Glutamatergic neuron (in vitro differentiated cells): ENCODE data around the gene CAMTA1. TPM values are rescaled to one million over a fixed set of nuclear protein-coding genes. Genes with fewer than 3 reads are reported as not detected.

ENCODE experiments used
- DNase-seq: peaks from one replicate; pipeline ENCODE4 v3.0.0; 2022
- H3K27ac Mint-ChIP-seq: one replicate; pipeline ENCODE4 v1.8.0; 2020; ENCODE audit warnings: mild to moderate bottlenecking, mixed read lengths, inconsistent platforms; ENCODE audit not compliant: unreplicated experiment
- H3K27me3 Mint-ChIP-seq: one replicate; pipeline ENCODE4 v1.8.0; 2020; ENCODE audit warnings: mild to moderate bottlenecking, moderate library complexity, mixed read lengths, inconsistent platforms; ENCODE audit not compliant: unreplicated experiment
- H3K36me3 Mint-ChIP-seq: one replicate; pipeline ENCODE4 v1.8.0; 2020; ENCODE audit warnings: mild to moderate bottlenecking, mixed read lengths, inconsistent platforms; ENCODE audit not compliant: unreplicated experiment
- H3K4me1 Mint-ChIP-seq: one replicate; pipeline ENCODE4 v1.8.0; 2020; ENCODE audit warnings: mild to moderate bottlenecking, low read depth, mixed read lengths, inconsistent platforms; ENCODE audit not compliant: unreplicated experiment
- H3K4me3 Mint-ChIP-seq: one replicate; pipeline ENCODE4 v1.8.0; 2020; ENCODE audit warnings: mild to moderate bottlenecking, mixed read lengths, inconsistent platforms; ENCODE audit not compliant: unreplicated experiment
- H3K9me3 Mint-ChIP-seq: one replicate; pipeline ENCODE4 v1.8.0; 2020; ENCODE audit warnings: mild to moderate bottlenecking, moderate library complexity, mixed read lengths, inconsistent platforms; ENCODE audit not compliant: unreplicated experiment
- CTCF ChIP-seq: fragments of 200-600 bp; sonication (generic); IDR thresholded peaks from one replicate; pipeline ENCODE4 v1.5.0; 2021; ENCODE audit not compliant: partially characterized antibody, unreplicated experiment
- total RNA-seq: library from RNA; stranded (reverse); fragmentation: NEBNext Ultra II Directional; extraction: Animal tissue kit (Norgen Biotek cat#: 25700); gene quantifications from one replicate; pipeline ENCODE4 v1.2.1, GENCODE V29; 2021; ENCODE audit not compliant: unreplicated experiment

CAMTA1 gene
- total RNA-seq, 1 donor from 2014 or later: 77.2 TPM

GRCh38 chr1:6947952-6948351, 162.7 kb downstream of the CAMTA1 start:
- Mint-ChIP-seq H3K4me3 (no peak overlapping the region), H3K4me1 (peaks cover 14% of the 10 kb centered on the region), H3K27ac (no peak overlapping the region), H3K9me3 (no peaks in the 10 kb centered on the region), H3K36me3 (no peaks in the 10 kb centered on the region), H3K27me3 (peaks cover 4% of the 10 kb centered on the region)
- DNase-seq: no peak
- no peak for TF ChIP-seq CTCF

DNA sequence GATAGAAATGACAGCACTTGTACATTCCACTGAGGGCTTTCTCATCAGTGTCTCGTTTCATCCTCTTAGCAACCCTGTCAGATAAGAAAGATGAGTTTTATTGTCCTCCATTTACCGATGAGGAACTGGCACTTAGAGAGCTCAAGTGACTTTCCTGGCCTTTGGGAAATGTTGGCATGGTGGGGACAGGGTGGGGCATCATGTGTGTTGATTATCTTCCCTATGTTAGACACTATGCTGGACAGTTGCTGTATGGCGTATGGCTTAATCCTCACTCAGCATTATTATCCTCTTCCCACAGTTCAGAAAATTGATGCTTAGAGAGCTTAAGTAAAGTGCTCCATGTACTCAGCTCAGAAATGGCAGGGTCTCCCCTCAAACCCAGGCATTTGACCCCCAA, 163.2 kb downstream of the CAMTA1 start:
- H3K27ac Mint-ChIP-seq: no peak overlapping the region

DNA sequence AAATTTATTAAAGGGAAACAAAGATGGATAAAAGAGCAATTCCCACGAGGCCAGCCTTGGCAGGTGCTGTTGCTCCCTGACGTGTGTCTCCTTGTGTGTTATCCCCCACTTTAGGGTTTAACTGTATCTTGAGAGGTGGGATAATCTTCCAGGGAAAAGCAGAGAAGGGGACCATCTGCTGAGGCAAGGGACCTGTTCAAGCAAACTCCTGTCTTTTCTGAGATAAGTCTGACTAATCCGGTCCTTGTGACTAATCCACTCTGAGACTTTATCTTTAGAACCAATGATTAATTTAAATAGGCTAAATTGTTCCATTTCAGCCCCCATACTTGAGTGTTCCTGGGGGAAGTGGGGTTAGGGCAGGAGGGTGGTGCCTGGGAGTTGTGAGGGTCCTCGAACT, 163.6 kb downstream of the CAMTA1 start:
- no peaks in the 10 kb centered on the region for H3K9me3 Mint-ChIP-seq

More for the DNA sequence above, 163.2 kb downstream of the CAMTA1 start:
- no peak overlapping the region for H3K4me3 Mint-ChIP-seq
- H3K4me1 Mint-ChIP-seq: peaks cover 14% of the 10 kb centered on the region
- DNase-seq: no peak
- no peaks in the 10 kb centered on the region for H3K36me3 Mint-ChIP-seq
- no peak for TF ChIP-seq CTCF
- H3K27me3 Mint-ChIP-seq: peaks cover 4% of the 10 kb centered on the region
- no peaks in the 10 kb centered on the region for H3K9me3 Mint-ChIP-seq

GRCh38 chr1:6950001-6950765, 164.9 kb downstream of the CAMTA1 start:
- peaks cover 4% of the 10 kb centered on the region for H3K27me3 Mint-ChIP-seq
- peaks cover 19% of the 10 kb centered on the region for H3K4me1 Mint-ChIP-seq
- H3K4me3 Mint-ChIP-seq: no peak overlapping the region
- H3K9me3 Mint-ChIP-seq: no peaks in the 10 kb centered on the region
- TF ChIP-seq CTCF: no peak
- H3K27ac Mint-ChIP-seq: no peak overlapping the region
- no peak for DNase-seq
- H3K36me3 Mint-ChIP-seq: no peaks in the 10 kb centered on the region

More for the DNA sequence above, 163.6 kb downstream of the CAMTA1 start:
- no peak for DNase-seq
- TF ChIP-seq CTCF: no peak
- Mint-ChIP-seq H3K27ac (no peak overlapping the region), H3K27me3 (peaks cover 4% of the 10 kb centered on the region), H3K36me3 (no peaks in the 10 kb centered on the region), H3K4me3 (no peak overlapping the region), H3K4me1 (peaks cover 14% of the 10 kb centered on the region)

DNA sequence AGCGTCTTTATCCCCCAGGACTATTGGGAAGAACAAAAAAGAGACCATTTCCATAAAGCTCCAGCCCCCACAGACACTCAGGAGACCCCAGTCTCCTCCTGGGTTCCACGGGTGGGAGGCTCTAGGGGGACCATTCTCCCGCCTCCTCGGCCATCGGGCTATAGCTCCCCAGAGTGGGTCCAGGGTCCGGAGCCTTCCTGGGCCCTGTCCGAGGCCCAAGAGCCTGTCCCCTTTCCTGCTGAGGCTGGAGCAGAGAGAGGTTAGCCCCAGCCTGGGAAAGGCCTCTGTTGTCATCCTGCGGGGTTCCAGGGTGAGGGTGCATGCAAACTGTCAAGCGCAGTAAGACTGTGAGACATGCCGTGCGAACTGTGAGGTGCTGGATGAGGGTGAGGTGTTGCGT, 166.3 kb downstream of the CAMTA1 start:
- Mint-ChIP-seq H3K27me3 (peaks cover 5% of the 10 kb centered on the region), H3K36me3 (no peaks in the 10 kb centered on the region), H3K4me1 (peaks cover 32% of the 10 kb centered on the region), H3K9me3 (peaks cover 2% of the 10 kb centered on the region), H3K27ac (no peak overlapping the region), H3K4me3 (no peak overlapping the region)
- no peak for DNase-seq
- no peak for TF ChIP-seq CTCF
